ENCODE results near the gene PPP1CA.
"Not testable (repeated sequence)": the region's sequence is repeated elsewhere in the genome, so short reads cannot be mapped to it uniquely, and the experiment has no call there.

The PPP1CA gene

GRCh38 chr11:67429722-67430121, 28.1 kb upstream of the PPP1CA start:
- CTCF ChIA-PET: interaction anchor here (1.0 kb wide), 1 partner anchor 22 kb away, joined by 3 read pairs; no protein-coding TSS in a partner anchor
- POLR2A ChIA-PET: interaction anchor here (0.6 kb wide), 1 partner anchor 303 kb away, joined by 4 read pairs; no protein-coding TSS in a partner anchor
- no peak for TF ChIP-seq CTCF (IDR thresholded peaks at IDR 0.05; ENCODE audit: control extremely low read depth, extremely low read depth, low read depth, missing control alignments)
- no peak for DNase-seq (ENCODE audit: extremely low spot score)

DNA sequence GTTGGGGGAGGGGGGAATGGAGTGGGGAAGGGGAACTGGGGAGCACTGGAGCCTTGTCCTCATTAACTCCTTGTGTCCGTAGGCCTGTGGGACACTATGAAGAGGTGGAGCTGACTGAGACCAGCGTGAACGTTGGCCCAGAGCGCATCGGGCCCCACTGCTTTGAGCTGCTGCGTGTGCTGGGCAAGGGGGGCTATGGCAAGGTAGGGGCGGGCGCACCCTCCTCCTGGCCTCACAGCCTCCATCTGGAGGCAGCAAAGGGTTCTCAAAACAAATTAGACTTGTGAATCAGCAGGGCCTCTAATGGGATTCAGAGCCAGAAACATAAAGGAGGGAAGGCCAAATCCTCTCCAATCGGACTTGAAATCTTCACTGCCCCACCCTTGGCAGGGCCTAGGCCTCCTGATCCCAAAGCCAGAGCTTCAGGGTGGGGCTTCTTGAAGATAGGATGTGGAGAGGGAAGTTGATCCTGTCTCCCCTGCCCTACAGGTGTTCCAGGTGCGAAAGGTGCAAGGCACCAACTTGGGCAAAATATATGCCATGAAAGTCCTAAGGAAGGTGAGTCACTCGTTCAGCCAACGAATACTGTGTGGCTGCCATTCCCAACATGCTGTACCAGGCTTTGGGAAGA, 27.5 kb upstream of the PPP1CA start:
- no peak for DNase-seq (ENCODE audit: extremely low spot score)
- no peak for TF ChIP-seq CTCF (IDR thresholded peaks at IDR 0.05; ENCODE audit: control extremely low read depth, extremely low read depth, low read depth, missing control alignments)
- ChIA-PET POLR2A (interaction anchor here (0.6 kb wide), 2 partner anchors 302 to 621 kb away, joined by 4 read pairs; no protein-coding TSS in a partner anchor), CTCF (interaction anchor here (0.7 to 1.6 kb wide), 5 partner anchors 9 to 28 kb away, joined by 3 to 6 read pairs (median 3); partner anchors contain the start of gene PTPRCAP)

GRCh38 chr11:67428052-67429001, 26.7 kb upstream of the PPP1CA start, which contains the start of gene RPS6KB2:
RPS6KB2 (plus strand) TSS chr11:67428494; CDS start chr11:67428546, 52 bp downstream.
- ChIA-PET CTCF (interaction anchor here (0.7 to 1.7 kb wide), 6 partner anchors 9 to 27 kb away, joined by 3 to 6 read pairs (median 4); partner anchors contain the start of gene PTPRCAP), POLR2A (interaction anchor here (0.6 kb wide), 1 partner anchor 620 kb away, joined by 4 read pairs; no protein-coding TSS in a partner anchor)
- no peak for TF ChIP-seq CTCF (IDR thresholded peaks at IDR 0.05; ENCODE audit: control extremely low read depth, extremely low read depth, low read depth, missing control alignments)
- peak; percentile 99 for DNase-seq (ENCODE audit: extremely low spot score)

DNA sequence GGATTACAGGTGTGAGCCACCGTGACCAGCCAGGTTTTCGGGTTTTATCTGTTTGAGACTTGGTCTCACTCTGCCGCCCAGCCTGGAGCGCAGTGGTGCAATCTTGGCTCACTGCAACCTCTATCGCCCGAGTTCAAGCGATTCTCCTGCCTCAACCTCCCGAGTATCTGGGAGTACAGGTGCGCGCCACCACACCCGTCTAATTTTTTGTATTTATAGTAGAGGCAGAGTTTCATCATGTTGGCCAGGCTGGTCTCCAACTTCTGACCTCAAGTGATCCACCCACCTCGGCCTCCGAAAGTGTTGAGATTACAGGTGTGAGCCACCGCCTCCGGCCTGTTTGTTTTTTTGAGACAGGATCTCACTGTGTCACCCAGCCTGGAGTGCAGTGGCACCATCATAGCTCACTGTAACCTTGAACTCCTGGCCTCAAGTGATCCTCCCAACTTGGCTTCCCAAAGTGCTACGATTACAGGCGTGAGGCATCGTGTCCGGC, 25.8 kb upstream of the PPP1CA start:
- DNase-seq (ENCODE audit: extremely low spot score); POLR2A ChIA-PET: not testable (repeated sequence)
- CTCF ChIA-PET: interaction anchor here (0.7 to 1.7 kb wide), 2 partner anchors 12 to 26 kb away, joined by 4 to 5 read pairs; partner anchors contain the start of gene PPP1CA

DNA sequence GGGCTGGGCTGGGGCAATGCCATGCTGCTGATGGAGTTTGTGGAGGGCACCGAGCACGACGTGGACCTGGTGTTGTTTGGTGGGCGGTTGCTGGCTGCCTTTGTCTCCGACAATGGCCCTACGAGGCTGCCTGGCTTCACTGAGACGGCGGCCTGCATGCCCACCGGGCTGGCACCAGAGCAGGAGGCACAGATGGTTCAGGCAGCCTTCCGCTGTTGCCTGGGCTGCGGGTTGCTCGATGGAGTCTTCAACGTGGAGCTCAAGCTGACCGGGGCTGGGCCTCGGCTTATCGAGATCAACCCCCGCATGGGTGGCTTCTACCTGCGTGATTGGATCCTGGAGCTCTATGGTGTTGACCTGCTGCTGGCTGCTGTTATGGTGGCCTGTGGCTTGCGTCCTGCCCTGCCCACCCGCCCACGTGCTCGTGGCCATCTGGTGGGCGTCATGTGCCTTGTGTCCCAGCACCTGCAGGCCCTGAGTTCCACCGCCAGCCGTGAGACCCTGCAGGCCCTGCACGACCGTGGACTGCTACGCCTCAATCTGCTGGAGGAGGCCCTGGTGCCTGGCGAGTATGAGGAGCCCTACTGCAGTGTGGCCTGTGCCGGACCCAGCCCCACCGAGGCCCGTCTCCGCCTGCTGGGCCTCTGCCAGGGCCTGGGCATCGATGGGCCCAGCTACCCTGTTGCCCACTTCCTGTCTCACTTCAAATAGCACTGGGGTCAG, 22.4 kb upstream of the PPP1CA start:
- no peak for DNase-seq (ENCODE audit: extremely low spot score)
- CTCF ChIA-PET: interaction anchor here (1.0 to 2.1 kb wide), 2 partner anchors 23 to 256 kb away, joined by 3 to 8 read pairs; partner anchors contain the start of gene PPP1CA
- no peak for TF ChIP-seq CTCF (IDR thresholded peaks at IDR 0.05; ENCODE audit: control extremely low read depth, extremely low read depth, low read depth, missing control alignments)
- POLR2A ChIA-PET: no interaction called here

- no peak for TF ChIP-seq CTCF (IDR thresholded peaks at IDR 0.05; ENCODE audit: control extremely low read depth, extremely low read depth, low read depth, missing control alignments)
Observed at GRCh38 chr11:67423466-67423865, 21.8 kb upstream of the PPP1CA start.

More at GRCh38 chr11:67423466-67423865, 21.8 kb upstream of the PPP1CA start:
- DNase-seq (ENCODE audit: extremely low spot score): no peak
- ChIA-PET POLR2A (no interaction called here), CTCF (interaction anchor here (2.1 kb wide), 1 partner anchor 22 kb away, joined by 8 read pairs; the partner anchor contains the start of gene PPP1CA)

All from GM10248 (cell line).